GM10248 (cell line): ENCODE measurements around the gene DHRS12.

Experiments used
- CTCF ChIA-PET: fragments of 300-600 bp; sonication (Branson Sonifier 250); formaldehyde crosslinking; extraction: SDS; loops from one replicate; lab custom pipeline; 2021; ENCODE audit warnings: antibody characterized with exemption; lab: Yijun Ruan, JAX
- POLR2A ChIA-PET: fragments of 350-650 bp; sonication (Branson Sonifier 250); formaldehyde crosslinking; extraction: SDS; loops from one replicate; lab custom pipeline; 2020; ENCODE audit warnings: antibody characterized with exemption; lab: Yijun Ruan, JAX
- DNase-seq: peaks from one replicate; pipeline ENCODE4 v3.0.0; 2012; ENCODE audit errors: extremely low spot score
- TF ChIP-seq, protein P1 (sequence below): IDR thresholded peaks from 2 replicates; pipeline ENCODE4 v1.5.1; 2012; ENCODE audit warnings: mild to moderate bottlenecking, low read depth; ENCODE audit errors: extremely low read depth, missing control alignments, control extremely low read depth

The DHRS12 gene

DNA sequence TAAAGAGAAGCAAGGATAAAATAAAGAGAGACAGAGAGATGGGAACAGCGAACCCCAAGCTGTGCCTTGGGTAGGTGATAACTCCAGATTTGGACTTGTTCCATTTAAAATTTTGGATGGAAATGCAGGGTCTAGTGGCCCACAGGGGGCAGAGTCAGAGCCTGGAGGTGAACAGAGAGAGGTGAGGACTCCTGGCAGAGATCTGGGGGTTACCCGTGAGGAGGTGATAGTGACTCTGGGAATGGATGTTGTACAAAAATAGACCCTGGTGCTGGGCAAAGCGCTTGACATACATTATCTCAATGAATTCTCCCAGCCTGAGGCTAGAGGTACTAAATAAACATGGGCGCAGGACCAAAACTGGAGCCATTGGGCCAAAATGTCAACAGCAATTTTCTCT lies 14.3 kb upstream of the DHRS12 start:
- POLR2A ChIA-PET, result no interaction called here
- TF ChIP-seq, protein P1, sequence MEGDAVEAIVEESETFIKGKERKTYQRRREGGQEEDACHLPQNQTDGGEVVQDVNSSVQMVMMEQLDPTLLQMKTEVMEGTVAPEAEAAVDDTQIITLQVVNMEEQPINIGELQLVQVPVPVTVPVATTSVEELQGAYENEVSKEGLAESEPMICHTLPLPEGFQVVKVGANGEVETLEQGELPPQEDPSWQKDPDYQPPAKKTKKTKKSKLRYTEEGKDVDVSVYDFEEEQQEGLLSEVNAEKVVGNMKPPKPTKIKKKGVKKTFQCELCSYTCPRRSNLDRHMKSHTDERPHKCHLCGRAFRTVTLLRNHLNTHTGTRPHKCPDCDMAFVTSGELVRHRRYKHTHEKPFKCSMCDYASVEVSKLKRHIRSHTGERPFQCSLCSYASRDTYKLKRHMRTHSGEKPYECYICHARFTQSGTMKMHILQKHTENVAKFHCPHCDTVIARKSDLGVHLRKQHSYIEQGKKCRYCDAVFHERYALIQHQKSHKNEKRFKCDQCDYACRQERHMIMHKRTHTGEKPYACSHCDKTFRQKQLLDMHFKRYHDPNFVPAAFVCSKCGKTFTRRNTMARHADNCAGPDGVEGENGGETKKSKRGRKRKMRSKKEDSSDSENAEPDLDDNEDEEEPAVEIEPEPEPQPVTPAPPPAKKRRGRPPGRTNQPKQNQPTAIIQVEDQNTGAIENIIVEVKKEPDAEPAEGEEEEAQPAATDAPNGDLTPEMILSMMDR, result no peak
- CTCF ChIA-PET, result interaction anchor here (1.2 to 4.3 kb wide), 3 partner anchors 8 to 14 kb away, joined by 3 to 16 read pairs (median 3); no protein-coding TSS in a partner anchor
- no peak for DNase-seq

DNA sequence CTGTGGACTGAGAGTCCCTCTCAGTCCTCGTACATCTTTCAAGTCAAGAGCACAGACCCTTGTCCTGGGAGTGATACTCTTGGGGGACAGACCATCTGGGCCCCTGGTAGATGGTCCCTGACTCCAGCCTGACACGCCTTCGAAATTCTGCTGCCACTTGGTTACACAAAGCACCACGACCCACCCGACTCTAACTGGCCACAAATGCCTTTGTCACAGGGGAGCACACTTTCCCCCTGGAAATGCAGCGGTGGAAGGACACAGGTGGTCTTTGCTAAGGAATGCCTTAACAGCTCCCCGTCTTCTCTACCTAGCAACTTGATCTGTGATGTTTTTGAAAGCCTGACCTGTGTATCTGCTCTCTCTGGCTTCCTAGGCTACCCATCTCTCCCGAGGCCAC lies 13.8 kb upstream of the DHRS12 start:
- ChIA-PET CTCF (interaction anchor here (1.2 to 4.3 kb wide), 3 partner anchors 9 to 14 kb away, joined by 3 to 16 read pairs (median 3); no protein-coding TSS in a partner anchor), POLR2A (no interaction called here)

DNA sequence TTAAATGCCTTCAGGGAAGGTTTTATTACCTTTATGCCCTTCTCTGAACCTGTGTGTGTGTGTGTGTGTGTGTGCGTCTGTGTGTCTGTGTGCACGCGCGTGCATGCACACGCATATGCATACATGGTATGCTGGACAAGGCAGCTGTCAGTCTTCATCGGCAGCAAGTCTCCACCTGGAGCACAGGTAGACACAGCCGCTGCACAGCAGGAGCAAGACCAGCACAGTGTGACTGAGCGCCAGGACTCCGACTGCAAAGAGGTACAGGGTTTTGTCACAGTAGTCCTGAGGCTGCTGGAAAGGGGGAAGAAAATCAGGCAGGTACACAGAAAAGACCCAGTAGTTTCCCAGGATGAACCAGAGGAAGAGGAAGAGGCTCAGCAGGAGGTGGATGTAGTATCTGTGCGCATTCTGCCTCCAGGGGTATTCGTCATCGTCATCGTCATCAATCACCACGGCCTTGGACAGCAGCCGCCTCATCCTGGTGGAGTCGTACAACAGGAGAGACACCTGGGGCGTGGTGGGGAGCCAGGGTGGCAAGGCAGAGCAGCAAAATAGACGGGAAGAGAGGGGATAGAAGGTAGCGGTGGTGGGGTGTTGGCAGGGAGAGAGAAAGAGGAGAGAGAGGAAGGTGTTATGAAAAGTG lies 12.8 kb upstream of the DHRS12 start:
- CTCF ChIA-PET, result interaction anchor here (1.0 to 4.3 kb wide), 13 partner anchors 10 to 691 kb away, joined by 3 to 48 read pairs (median 18); partner anchors contain the start of gene NEK5
- no peak for DNase-seq
- TF ChIP-seq, protein P1, result no peak
- POLR2A ChIA-PET, result no interaction called here

More for the DNA sequence above, 13.8 kb upstream of the DHRS12 start:
- TF ChIP-seq, protein P1, result no peak
- DNase-seq, result no peak

DNA sequence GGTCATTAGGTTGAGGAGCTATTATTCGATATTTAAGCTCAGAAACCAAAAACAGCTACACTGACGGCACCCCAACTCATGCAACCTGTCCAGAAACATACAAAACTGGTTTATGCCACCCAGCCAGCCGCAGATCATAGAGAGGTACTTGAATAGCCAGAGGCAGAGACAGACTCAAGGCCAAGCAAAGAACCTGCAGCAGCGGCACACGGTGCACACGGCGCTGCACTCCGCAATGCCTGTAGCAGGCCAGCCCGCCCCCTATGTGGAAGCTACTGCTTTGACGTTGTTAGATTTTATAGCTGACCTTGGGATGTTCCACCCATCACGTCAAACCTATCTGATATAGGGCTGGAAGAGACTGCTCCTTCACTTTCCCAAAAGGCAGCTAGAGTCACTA lies 11.9 kb upstream of the DHRS12 start:
- CTCF ChIA-PET, result interaction anchor here (0.6 to 4.3 kb wide), 33 partner anchors 8 to 914 kb away, joined by 3 to 48 read pairs (median 4); partner anchors contain the start of genes CCDC70, NEK5, TMEM272 and VPS36
- TF ChIP-seq, protein P1, result no peak
- no peak for DNase-seq
- POLR2A ChIA-PET, result no interaction called here

DNA sequence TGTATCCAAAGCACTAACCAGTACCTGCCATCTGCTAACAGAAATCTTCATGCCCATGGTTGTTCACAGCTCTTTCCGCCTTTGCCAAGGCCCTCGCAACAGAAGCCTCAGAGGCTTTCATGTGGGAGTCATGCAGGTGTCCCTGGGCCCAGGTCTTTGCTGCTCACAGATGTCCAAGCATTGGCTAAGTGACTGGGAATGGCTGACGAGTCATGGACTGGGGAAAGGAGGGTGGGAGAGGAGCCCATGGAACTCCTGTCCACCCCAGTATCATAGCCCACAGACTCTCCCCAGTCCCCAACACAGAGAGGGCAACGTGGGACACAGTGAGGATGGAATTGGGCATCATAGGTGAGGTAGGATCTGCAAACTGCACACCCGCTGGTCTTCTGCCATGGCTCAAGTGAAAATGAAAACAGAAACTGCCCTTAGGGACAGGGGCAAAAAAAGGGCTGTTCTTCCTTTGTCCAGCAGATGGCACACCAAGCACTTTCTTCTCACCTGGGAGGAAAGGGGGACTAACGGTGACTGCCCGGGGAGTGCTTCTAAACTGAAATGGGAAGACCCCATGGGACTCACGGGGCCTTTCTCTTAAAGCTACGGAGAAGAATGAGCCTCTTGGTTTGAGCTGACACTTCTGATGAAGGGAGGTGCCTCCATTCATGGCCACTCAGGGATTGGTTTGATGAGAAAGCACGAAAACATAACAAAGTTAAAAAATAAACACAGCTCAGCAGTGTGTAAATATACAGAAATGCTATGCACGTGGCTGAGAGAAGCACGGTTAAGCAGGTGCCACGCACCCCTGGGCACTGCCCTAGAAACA lies 11.1 kb upstream of the DHRS12 start:
- ChIA-PET CTCF (interaction anchor here (0.6 to 4.3 kb wide), 44 partner anchors 8 to 914 kb away, joined by 3 to 48 read pairs (median 4); partner anchors contain the start of genes CCDC70, INTS6, NEK5 and TMEM272), POLR2A (no interaction called here)
- peak; percentile 81 for DNase-seq
- TF ChIP-seq, protein P1, result peak; percentile 80

DNA sequence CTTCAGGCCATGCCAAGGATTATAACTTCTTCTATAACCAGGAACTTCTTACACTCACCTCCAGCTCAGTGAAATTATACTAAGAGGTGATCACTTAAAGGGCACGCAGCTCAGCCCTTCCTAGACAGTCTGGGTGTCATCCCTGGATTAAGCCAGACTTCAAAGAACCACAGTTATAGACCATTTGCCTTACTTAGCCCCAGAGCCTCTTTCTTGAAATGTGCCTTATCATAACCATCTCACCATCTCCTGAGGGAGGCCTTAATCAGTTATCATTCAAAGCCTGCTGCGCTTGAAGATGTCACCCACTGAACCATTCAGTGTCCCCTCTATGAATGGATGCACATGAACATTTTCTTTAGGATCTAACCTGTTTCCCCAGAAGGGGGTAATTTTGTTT lies 10.1 kb upstream of the DHRS12 start:
- no peak for DNase-seq
- TF ChIP-seq, protein P1, result no peak
- ChIA-PET POLR2A (interaction anchor here (1.1 kb wide), 1 partner anchor 361 kb away, joined by 4 read pairs; the partner anchor contains the start of gene INTS6), CTCF (interaction anchor here (0.6 to 4.3 kb wide), 31 partner anchors 9 to 689 kb away, joined by 3 to 48 read pairs (median 5); partner anchors contain the start of genes CCDC70, INTS6, TMEM272 and VPS36)
